ENCODE data around the gene JAKMIP2.

Gene JAKMIP2

DNA sequence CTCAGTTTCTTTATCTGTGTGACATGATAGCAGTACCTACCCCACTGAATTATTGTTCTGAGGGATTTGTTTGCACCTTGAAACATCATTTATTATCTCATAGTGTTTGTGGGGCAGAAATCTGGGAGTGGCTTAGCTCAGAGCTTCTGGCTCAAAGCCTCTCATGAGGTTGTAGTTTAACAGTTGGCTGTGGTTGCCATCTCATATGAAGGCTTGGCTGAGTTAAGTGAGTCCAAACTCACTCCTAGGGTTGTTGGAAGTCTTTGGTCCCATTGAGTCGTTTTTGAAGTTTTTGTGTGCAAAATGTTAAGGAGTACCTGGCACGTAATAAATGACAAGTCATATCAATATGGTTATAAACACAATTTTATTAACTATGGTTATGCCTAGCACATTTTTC lies 3.6 kb upstream of the JAKMIP2 start:
- DNase-seq, result no peak

- no peak for DNase-seq
Measured at GRCh38 chr5:147784146-147784987, 1.8 kb upstream of the JAKMIP2 start.

- DNase-seq, result no peak
Measured at GRCh38 chr5:147780924-147781573, 1.5 kb downstream of the JAKMIP2 start.

DNA sequence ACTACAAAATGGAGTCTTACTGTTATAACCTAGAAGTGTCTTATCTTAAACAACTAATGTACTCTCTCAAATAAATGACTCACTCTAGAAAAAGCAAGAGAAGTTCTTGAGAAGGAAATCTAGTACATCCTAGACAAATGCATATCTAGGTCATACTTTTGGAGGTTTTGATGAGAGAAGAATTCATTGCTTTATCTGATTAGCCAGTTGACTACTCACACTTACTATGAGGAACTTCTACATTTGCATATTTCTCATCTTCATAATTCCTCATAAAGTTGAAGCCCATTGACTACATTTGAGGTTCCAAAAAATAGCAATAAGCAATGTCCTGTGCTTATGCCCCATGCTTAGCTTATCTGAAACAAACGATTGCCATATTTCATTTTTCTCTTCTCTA lies 2.8 kb downstream of the JAKMIP2 start:
- DNase-seq, result no peak

DNA sequence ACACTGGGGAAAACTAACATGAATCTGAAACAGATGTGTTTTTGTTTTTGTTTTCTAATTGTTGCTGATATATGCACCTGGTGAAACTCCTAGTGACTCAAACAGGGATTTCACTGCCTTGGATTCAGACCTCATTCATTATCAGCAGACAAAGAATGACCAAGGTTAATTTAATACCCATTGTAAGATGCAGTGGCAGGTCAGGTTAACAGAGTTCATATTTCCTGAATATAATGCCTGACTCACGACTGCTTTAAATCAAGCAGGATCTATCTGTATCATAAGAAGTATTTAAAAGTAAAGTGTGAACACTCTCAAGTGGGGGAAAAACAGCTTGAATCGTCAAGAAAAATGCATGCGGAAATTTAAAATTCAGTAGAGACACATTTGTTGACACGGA lies 5.5 kb downstream of the JAKMIP2 start:
- no peak for DNase-seq

DNA sequence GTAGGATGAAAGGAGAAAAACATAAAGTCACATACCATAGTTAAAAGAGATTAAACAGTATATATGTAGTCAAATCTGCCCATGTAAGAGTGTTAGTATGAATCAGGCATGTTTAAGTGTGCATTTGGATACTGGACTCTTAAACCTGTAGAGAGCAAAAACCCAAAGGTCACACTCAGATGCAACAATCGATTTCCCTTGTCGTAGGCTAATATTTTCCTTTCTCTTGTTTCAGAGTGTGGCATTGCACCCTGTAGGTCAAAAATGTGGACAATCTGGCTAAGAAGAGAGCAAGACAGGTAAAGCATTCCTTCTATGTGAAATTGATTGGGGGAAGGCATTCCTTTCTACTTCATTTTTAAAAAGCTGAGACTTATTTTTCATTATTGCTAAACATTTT lies 8.9 kb downstream of the JAKMIP2 start:
- DNase-seq, result no peak

DNA sequence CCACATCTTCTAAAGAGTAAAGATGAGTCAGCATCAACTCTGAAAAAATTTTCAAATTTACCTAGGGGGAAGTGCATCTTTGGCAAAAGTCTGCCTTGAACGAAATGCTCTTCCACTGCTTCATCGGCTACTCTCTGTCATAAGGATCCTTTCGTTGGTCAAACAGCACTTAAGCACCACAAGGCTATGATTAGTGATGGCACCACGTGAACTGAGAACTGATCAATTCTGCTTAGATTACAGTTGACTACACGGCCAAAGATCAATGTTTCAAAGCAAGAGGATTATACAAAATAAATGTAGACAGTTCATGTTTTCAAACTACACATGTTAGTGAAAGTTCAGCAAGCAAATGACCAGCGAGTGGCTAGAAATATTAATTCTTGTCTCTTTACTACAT lies 9.4 kb downstream of the JAKMIP2 start:
- DNase-seq, result no peak

DNA sequence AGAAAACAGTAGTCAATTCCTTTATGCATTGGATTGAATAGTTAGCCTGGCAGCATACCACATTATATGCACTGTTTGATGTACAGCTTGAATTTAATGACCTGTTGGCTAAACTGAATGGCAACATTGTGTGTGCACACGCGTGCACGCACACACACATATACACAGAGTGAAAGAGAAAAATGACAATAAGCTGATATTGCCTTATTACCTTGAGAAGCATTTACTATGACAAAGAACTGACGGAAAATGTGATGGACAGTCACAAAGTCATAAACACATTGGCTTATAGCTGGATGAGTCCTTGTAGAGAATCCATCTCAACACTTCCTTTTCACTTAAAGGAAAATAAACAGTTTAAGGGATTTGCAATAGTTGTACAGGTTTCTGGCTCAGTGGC lies 15.5 kb downstream of the JAKMIP2 start:
- DNase-seq, result no peak

DNA sequence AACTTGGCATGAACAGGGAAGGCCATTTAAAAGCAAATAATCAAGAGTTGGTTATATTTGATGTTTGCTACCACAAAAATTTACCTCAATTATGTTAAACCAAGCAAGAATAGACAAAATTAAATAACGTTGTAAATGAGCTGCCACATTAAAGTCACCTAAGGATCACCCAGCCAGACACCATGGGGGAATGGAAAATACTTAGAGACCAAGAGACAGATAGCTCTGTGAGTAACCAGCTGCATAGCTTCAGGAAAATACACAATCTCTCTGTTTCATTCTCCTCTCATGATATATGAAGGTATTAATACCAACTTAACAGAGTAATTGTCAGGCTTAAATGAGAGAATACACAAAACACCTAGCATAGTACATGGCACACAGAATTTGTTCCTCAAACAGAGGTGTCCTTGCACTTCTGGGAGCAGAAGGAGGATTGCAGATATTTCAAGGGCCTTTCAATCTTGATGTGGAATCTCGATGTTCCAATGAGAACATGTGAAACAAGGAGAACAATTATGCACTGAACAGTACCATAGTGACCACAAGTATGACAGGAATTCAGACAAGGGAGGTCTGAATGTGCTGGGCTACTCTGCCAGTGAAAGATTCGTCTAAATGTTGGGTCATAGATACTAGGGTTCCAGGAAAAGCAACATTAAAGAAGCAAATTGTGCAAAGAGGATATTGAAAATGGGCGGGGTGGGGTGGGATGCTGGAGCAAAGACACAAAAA lies 18.6 kb downstream of the JAKMIP2 start:
- DNase-seq, result no peak

GRCh38 chr5:147760086-147760875 lies 22.2 kb downstream of the JAKMIP2 start:
- no peak for DNase-seq

DNA sequence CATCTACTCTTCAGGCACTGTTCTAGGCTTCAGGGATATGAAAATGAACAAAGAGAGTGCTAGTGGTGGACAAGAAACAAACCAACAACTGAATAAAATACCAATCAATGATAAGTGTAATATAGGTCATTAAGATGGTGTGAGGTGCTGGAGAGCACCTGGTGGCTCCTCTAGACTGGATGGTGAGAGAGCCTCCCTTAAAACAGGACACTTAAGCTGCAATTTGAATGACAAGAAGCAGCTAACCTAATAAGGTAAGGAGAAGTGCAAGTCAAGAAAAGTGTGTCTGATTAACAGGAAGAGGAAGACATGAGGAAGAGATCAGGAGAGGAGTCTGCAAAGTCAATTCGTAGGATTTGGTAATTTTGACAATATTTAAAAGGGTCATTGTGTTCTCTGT lies 23.1 kb downstream of the JAKMIP2 start:
- DNase-seq, result no peak

DNA sequence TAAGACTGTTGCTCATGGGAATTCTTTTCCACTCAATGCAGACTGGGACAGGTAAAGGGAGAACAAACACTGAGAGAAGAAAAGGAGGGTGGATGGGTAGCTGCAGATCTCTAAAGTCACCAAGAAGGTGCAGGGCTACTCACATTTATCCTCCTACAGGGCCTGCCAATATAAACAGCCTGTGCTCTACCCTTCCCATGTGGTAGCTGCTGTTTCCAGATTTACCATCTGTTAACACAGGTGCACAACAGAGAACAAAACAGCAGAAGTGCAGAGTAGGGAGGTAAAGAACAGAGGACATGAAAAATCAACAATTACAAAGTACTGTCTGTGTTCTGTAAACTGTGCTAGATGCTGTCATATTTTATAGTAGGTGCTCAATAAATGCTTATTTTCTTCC lies 26.0 kb downstream of the JAKMIP2 start:
- DNase-seq, result no peak

DNA sequence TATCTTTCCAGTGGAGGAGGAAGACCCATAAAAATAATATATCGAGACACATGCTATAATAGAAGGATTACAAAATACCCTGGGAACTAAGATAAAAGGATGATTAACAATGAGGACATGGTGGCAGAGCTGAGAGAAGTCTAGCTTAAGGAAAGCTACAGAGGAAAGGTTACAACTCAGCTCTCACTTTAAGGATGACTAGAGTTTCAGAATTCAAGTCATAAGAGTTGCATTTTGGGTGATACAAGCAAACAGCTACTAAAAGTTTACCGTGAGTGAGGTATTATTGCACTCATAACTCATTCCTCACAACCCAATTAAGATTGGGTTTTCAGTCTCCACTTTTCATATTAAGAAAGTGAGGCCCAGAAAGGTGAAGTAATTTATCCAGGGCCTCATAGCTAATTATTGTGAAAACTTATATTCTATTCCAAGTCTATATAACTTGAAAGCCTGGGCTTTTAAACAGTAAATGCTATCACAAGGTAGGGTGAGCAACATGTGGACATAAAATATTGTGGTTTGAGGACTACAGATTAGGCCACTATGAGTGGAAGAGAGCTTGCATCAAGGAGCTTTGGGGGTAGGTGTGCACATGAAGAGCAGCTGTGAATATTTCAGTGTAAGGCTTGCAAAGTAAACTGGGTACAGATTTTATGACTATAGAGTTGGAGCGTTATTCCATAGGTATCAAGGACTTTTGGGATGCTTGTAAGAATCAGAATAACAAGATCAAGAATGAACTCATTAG lies 28.0 kb downstream of the JAKMIP2 start:
- DNase-seq, result no peak

- no peak for DNase-seq
Measured at GRCh38 chr5:147753765-147754164, 28.8 kb downstream of the JAKMIP2 start.

- DNase-seq, result no peak
Measured at GRCh38 chr5:147752666-147753290, 29.8 kb downstream of the JAKMIP2 start.

DNA sequence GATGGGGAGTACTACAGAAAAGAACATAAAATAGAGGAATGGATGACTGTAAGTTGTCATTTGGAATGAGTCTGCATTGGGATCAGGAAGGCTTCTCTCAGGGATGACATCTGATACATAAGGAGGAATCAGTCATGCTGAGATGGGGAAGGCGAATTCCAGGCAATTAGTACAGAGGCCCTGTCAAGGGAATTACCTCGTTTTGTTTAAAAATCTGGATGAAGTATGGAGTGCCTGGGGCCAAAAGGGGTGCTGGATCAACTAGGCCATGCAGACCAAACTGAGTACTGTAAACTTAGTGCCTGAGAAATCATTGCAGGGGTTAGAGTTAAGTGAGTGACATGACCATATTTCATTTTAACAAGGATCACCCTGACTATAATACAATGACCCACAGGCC lies 30.5 kb downstream of the JAKMIP2 start:
- DNase-seq, result no peak

- DNase-seq, result no peak
Measured at GRCh38 chr5:147751156-147751830, 31.2 kb downstream of the JAKMIP2 start.

DNA sequence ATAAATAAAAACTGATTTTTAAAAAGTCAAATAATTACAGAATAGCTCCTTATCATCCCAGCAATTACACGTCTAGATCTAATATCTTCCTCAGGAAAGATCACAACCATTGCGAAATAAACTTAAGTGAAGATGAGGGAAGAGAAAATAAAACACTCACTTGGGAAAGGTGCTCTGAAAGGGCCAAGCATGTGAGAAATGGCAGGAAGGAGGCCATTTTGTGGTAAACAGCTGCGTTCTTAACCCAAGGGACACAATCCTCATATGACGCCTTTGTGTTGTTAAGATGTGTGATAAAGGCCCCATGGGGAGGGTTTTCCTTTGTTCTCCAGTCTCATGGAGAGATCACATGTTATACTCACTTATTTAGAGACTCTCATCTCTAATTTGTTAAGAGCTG lies 32.5 kb downstream of the JAKMIP2 start:
- no peak for DNase-seq

DNA sequence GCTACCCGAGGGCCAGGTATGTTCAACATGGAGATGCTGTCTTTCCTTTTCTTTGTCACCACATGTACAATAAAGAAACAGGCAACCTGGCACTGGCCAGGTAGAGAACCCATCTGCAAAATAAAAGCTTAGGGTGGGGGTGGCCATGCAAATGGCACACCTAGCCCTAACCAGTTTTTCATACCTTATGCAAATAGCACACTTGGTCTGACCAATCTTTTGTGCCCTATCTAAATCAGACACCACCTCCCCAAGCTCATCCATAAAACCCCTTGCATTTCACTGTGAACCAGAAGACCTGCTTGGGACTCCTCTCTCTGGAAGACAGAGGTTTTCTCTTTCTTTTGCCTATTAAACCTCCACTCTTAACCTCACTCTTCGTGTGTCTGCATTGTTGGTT lies 33.9 kb downstream of the JAKMIP2 start:
- DNase-seq, result no peak

DNA sequence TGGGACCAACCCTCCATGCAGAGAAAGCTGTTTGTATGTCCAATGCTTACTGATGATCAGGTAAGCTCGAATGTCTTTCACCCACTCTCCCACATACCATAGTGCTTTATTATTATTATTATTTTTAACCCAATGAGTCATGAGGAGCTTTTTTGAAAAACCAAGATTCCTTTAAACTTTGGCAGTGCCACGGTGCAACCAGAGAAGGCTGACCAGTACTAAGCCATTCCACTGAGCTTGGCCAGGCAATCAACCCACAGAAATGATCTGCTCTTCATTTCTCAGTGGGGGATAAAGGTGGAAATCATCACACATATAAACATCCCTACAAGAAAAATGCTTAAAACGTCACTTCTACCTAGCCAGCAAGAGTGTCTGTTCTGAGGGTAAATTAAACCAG lies 35.5 kb downstream of the JAKMIP2 start:
- DNase-seq, result no peak

GRCh38 chr5:147743678-147744374 lies 38.7 kb downstream of the JAKMIP2 start:
- no peak for DNase-seq

All from CD4-positive, alpha-beta T cell treated with Interleukin-12 subunit alpha and Interleukin-12 subunit beta, for 1 hour (primary cell).